Fibroblast of the aortic adventitia (primary cell): Measurements from ENCODE around the gene RFC3. TPM values are rescaled to one million over a fixed set of nuclear protein-coding genes. Genes with fewer than 3 reads are reported as not detected.

Experiments
- DNase-seq: peaks from one replicate; pipeline ENCODE4 v3.0.0-alpha.2; 2010; ENCODE audit warnings: low read depth
- H3K4me3 ChIP-seq: 2 replicates; pipeline ENCODE4 v1.5.1; 2011; ENCODE audit warnings: low read depth, mild to moderate bottlenecking, control low read depth, low read length, moderate library complexity
- CTCF ChIP-seq: IDR thresholded peaks from 2 replicates; pipeline ENCODE4 v1.5.1; 2011; ENCODE audit warnings: mild to moderate bottlenecking, low read length, control low read depth, inconsistent platforms; ENCODE audit not compliant: insufficient read depth
- total RNA-seq: library from RNA; depleted of rRNA; stranded (reverse); fragments of >200 nt; gene quantifications from 2 replicates; pipeline ENCODE4 v1.2.3, GENCODE V29; 2012; ENCODE audit warnings: low replicate concordance

RFC3 gene
- total RNA-seq, 1 donor: 38.9 TPM

- H3K4me3 ChIP-seq: no peak overlapping the region
- DNase-seq: no peak
- TF ChIP-seq CTCF: no peak
These were observed 44.1 kb downstream of the RFC3 start for GRCh38 chr13:33862016-33862415.

GRCh38 chr13:33863188-33863789, 45.3 kb downstream of the RFC3 start:
- DNase-seq: no peak
- no peak for TF ChIP-seq CTCF
- no peak overlapping the region for H3K4me3 ChIP-seq

- no peak overlapping the region for H3K4me3 ChIP-seq
- TF ChIP-seq CTCF: no peak
These were observed 48.0 kb downstream of the RFC3 start for GRCh38 chr13:33865945-33866344.

GRCh38 chr13:33867472-33867871, 49.5 kb downstream of the RFC3 start:
- no peak for DNase-seq
- no peak overlapping the region for H3K4me3 ChIP-seq
- TF ChIP-seq CTCF: no peak

More at GRCh38 chr13:33865945-33866344, 48.0 kb downstream of the RFC3 start:
- no peak for DNase-seq

GRCh38 chr13:33868343-33868994, 50.5 kb downstream of the RFC3 start:
- no peak for TF ChIP-seq CTCF
- no peak overlapping the region for H3K4me3 ChIP-seq
- DNase-seq: no peak

- DNase-seq: no peak
- no peak overlapping the region for H3K4me3 ChIP-seq
- TF ChIP-seq CTCF: no peak
These were observed 51.1 kb downstream of the RFC3 start for GRCh38 chr13:33869005-33869404.
